Gastrocnemius medialis (tissue), 4 donors: Measurements from ENCODE around the gene RGMA.

ENCODE experiments used
- CTCF ChIP-seq, 5 experiments: fragments of 450-650 bp in 3 of 5; fragments of 200-600 bp in 2 of 5; sonication (generic) in 2 of 5; IDR thresholded peaks in 4 of 5; conservative IDR thresholded peaks in 1 of 5; 1 replicate in 4 of 5; 2 replicates in 1 of 5; pipeline ENCODE4 v1.5.1; 2016 to 2019; ENCODE audit warnings: antibody characterized with exemption in 5 of 5, mild to moderate bottlenecking in 3 of 5, moderate library complexity in 3 of 5
- POLR2A ChIP-seq, 2 donors: fragments of 450-650 bp; IDR thresholded peaks; one replicate each; pipeline ENCODE4 v1.6.1; 2017; ENCODE audit warnings: antibody characterized with exemption in 2 of 2, mild to moderate bottlenecking in 2 of 2, moderate library complexity in 2 of 2

DNA sequence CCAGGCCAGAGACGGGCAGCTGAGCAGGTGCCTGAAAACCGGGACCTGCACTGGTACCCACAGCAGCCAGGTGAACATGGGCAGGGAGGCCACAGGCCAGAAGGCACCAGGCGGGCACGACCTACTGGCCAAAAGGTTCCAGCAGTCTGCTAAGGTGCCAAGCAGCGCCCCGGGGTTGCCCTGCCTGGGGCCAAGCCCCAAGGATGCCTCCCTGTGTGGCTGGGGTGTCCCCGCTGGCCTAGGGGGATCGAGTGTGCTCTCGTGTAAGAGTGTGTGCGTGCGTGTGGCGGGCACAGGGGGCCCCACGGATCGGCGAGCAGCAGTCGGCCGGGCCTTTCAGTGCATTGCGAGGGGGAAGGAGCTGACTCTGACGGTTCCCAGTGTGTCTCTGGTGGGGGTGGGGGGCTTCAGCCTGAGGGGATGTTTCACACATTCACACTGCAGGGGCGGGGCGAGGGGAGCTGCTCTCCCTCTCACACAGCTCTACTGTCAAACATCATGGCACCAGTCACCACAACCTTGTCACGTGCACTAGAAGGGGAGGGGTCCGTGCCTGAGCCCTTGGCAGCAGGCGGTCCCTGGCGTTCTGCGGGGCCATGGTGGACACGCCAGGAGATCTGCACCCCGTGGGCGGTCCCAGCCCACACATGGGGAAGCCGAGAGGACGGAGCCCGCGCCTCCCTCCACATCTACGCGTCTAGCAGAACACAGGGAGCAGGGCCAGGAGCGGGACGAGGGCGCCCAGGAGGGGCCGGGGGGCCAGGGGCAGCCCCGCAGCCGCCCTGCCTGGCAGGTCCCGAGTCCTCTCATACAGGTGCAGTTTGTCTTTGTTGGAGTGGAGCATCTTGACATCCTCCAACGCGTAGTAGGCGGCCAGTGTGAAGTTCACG lies 44.5 kb downstream of the RGMA start:
- TF ChIP-seq CTCF (IDR thresholded peaks at IDR 0.05 in 4 of 5, conservative IDR thresholded peaks at IDR 0.05 in 1 of 5) (no peak), POLR2A (IDR thresholded peaks at IDR 0.05) (no peak)
